ENCODE measurements around the gene PSMD13. TPM values are rescaled to one million over a fixed set of nuclear protein-coding genes. Genes with fewer than 3 reads are reported as not detected.

The PSMD13 gene
- total RNA-seq, 1 experiment from 2014 or later: 92.7 TPM

- Histone ChIP-seq H3K4me2 (ENCODE audit: low read depth, low read length, poor library complexity, severe bottlenecking) (no peak overlapping the region), H3K4me1 (ENCODE audit: low read length) (peaks cover 37% of the 10 kb centered on the region), H4K20me1 (ENCODE audit: insufficient read depth, low read depth, low read length) (no peaks in the 10 kb centered on the region), H3K9me3 (ENCODE audit: low read length) (no peaks in the 10 kb centered on the region), H2AFZ (ENCODE audit: low read length) (no peak overlapping the region), H3K27ac (ENCODE audit: low read length) (no peak overlapping the region), H3K9ac (ENCODE audit: low read length) (no peak overlapping the region), H3K9me2 (replicated peaks; ENCODE audit: insufficient read depth, low read length) (no peaks in the 10 kb centered on the region), H3K36me3 (ENCODE audit: insufficient read depth, low read length) (no peaks in the 10 kb centered on the region), H3K27me3 (ENCODE audit: low read length) (no peaks in the 10 kb centered on the region; the same call in 1 of the 2 replicates), H3K79me2 (ENCODE audit: low read length) (no peaks in the 10 kb centered on the region), H3K4me3 (ENCODE audit: low read length) (no peak overlapping the region)
- DNase-seq: no peak
Measured at GRCh38 chr11:272195-272930, 35.6 kb downstream of the PSMD13 start.

- H3K9ac ChIP-seq (ENCODE audit: low read length): no peak overlapping the region
- no peak overlapping the region for H3K4me3 ChIP-seq (ENCODE audit: low read length)
- no peaks in the 10 kb centered on the region for H3K9me3 ChIP-seq (ENCODE audit: low read length)
- H3K4me1 ChIP-seq (ENCODE audit: low read length): peaks cover 32% of the 10 kb centered on the region
- H4K20me1 ChIP-seq (ENCODE audit: insufficient read depth, low read depth, low read length): no peaks in the 10 kb centered on the region
- DNase-seq: no peak
- no peaks in the 10 kb centered on the region; the same call in 1 of the 2 replicates for H3K27me3 ChIP-seq (ENCODE audit: low read length)
- H3K4me2 ChIP-seq (ENCODE audit: low read depth, low read length, poor library complexity, severe bottlenecking): no peak overlapping the region
- no peaks in the 10 kb centered on the region for H3K79me2 ChIP-seq (ENCODE audit: low read length)
- no peaks in the 10 kb centered on the region for H3K36me3 ChIP-seq (ENCODE audit: insufficient read depth, low read length)
- H3K27ac ChIP-seq (ENCODE audit: low read length): no peak overlapping the region
- no peak overlapping the region for H2AFZ ChIP-seq (ENCODE audit: low read length)
- no peaks in the 10 kb centered on the region for H3K9me2 ChIP-seq (replicated peaks; ENCODE audit: insufficient read depth, low read length)
Measured at GRCh38 chr11:272931-273198, 36.1 kb downstream of the PSMD13 start.

GRCh38 chr11:276219-276618 is 39.4 kb downstream of the PSMD13 start:
- H3K4me3 ChIP-seq (ENCODE audit: low read length): no peak overlapping the region
- H3K27ac ChIP-seq (ENCODE audit: low read length): no peak overlapping the region
- no peaks in the 10 kb centered on the region for H4K20me1 ChIP-seq (ENCODE audit: insufficient read depth, low read depth, low read length)
- no peak overlapping the region for H3K9ac ChIP-seq (ENCODE audit: low read length)
- H3K9me2 ChIP-seq (replicated peaks; ENCODE audit: insufficient read depth, low read length): no peaks in the 10 kb centered on the region
- no peaks in the 10 kb centered on the region; the same call in 1 of the 2 replicates for H3K27me3 ChIP-seq (ENCODE audit: low read length)
- no peaks in the 10 kb centered on the region for H3K9me3 ChIP-seq (ENCODE audit: low read length)
- DNase-seq: no peak
- H3K4me2 ChIP-seq (ENCODE audit: low read depth, low read length, poor library complexity, severe bottlenecking): no peak overlapping the region
- H3K4me1 ChIP-seq (ENCODE audit: low read length): peaks cover 10% of the 10 kb centered on the region
- H3K79me2 ChIP-seq (ENCODE audit: low read length): no peaks in the 10 kb centered on the region
- no peaks in the 10 kb centered on the region for H3K36me3 ChIP-seq (ENCODE audit: insufficient read depth, low read length)
- no peak overlapping the region for H2AFZ ChIP-seq (ENCODE audit: low read length)

GRCh38 chr11:278001-278951 is 41.5 kb downstream of the PSMD13 start, which contains the start of gene NLRP6:
TSS of gene NLRP6 (plus strand) at chr11:278407. CDS start at chr11:278570, 163 bp downstream.
- Histone ChIP-seq H3K9me3 (ENCODE audit: low read length) (no peaks in the 10 kb centered on the region), H3K4me3 (ENCODE audit: low read length) (no peak within 1 kb of the TSS), H4K20me1 (ENCODE audit: insufficient read depth, low read depth, low read length) (no peaks in the 10 kb centered on the region), H3K27ac (ENCODE audit: low read length) (no peak within 1 kb of the TSS), H3K27me3 (ENCODE audit: low read length) (no peaks in the 10 kb centered on the region; the same call in 1 of the 2 replicates), H3K9ac (ENCODE audit: low read length) (no peak within 1 kb of the TSS), H3K79me2 (ENCODE audit: low read length) (no peaks in the 10 kb centered on the region), H3K4me1 (ENCODE audit: low read length) (peaks cover 10% of the 10 kb centered on the region), H3K4me2 (ENCODE audit: low read depth, low read length, poor library complexity, severe bottlenecking) (no peak within 1 kb of the TSS), H3K9me2 (replicated peaks; ENCODE audit: insufficient read depth, low read length) (no peaks in the 10 kb centered on the region), H3K36me3 (ENCODE audit: insufficient read depth, low read length) (no peaks in the 10 kb centered on the region), H2AFZ (ENCODE audit: low read length) (no peak within 1 kb of the TSS)
- DNase-seq: no peak

GRCh38 chr11:279040-279965 is 42.5 kb downstream of the PSMD13 start:
- H3K27ac ChIP-seq (ENCODE audit: low read length): no peak overlapping the region
- H2AFZ ChIP-seq (ENCODE audit: low read length): no peak overlapping the region
- H3K4me1 ChIP-seq (ENCODE audit: low read length): peaks cover 10% of the 10 kb centered on the region
- no peak overlapping the region for H3K4me3 ChIP-seq (ENCODE audit: low read length)
- no peaks in the 10 kb centered on the region; the same call in 1 of the 2 replicates for H3K27me3 ChIP-seq (ENCODE audit: low read length)
- no peaks in the 10 kb centered on the region for H3K9me3 ChIP-seq (ENCODE audit: low read length)
- no peak overlapping the region for H3K9ac ChIP-seq (ENCODE audit: low read length)
- no peaks in the 10 kb centered on the region for H3K79me2 ChIP-seq (ENCODE audit: low read length)
- no peaks in the 10 kb centered on the region for H3K36me3 ChIP-seq (ENCODE audit: insufficient read depth, low read length)
- no peak overlapping the region for H3K4me2 ChIP-seq (ENCODE audit: low read depth, low read length, poor library complexity, severe bottlenecking)
- H3K9me2 ChIP-seq (replicated peaks; ENCODE audit: insufficient read depth, low read length): no peaks in the 10 kb centered on the region
- no peak for DNase-seq
- H4K20me1 ChIP-seq (ENCODE audit: insufficient read depth, low read depth, low read length): no peaks in the 10 kb centered on the region

GRCh38 chr11:279966-280705 is 43.4 kb downstream of the PSMD13 start:
- Histone ChIP-seq H3K4me3 (ENCODE audit: low read length) (no peak overlapping the region), H3K79me2 (ENCODE audit: low read length) (no peaks in the 10 kb centered on the region), H3K4me2 (ENCODE audit: low read depth, low read length, poor library complexity, severe bottlenecking) (no peak overlapping the region), H3K27me3 (ENCODE audit: low read length) (no peaks in the 10 kb centered on the region; the same call in 1 of the 2 replicates), H3K9ac (ENCODE audit: low read length) (no peak overlapping the region), H3K27ac (ENCODE audit: low read length) (no peak overlapping the region), H3K36me3 (ENCODE audit: insufficient read depth, low read length) (no peaks in the 10 kb centered on the region), H3K9me3 (ENCODE audit: low read length) (no peaks in the 10 kb centered on the region), H4K20me1 (ENCODE audit: insufficient read depth, low read depth, low read length) (no peaks in the 10 kb centered on the region), H3K4me1 (ENCODE audit: low read length) (peaks cover 3% of the 10 kb centered on the region), H3K9me2 (replicated peaks; ENCODE audit: insufficient read depth, low read length) (no peaks in the 10 kb centered on the region), H2AFZ (ENCODE audit: low read length) (no peak overlapping the region)
- DNase-seq: no peak

- Histone ChIP-seq H2AFZ (ENCODE audit: low read length) (no peak overlapping the region), H3K9ac (ENCODE audit: low read length) (no peak overlapping the region), H4K20me1 (ENCODE audit: insufficient read depth, low read depth, low read length) (no peaks in the 10 kb centered on the region), H3K79me2 (ENCODE audit: low read length) (no peaks in the 10 kb centered on the region), H3K27me3 (ENCODE audit: low read length) (no peaks in the 10 kb centered on the region; the same call in 1 of the 2 replicates), H3K4me2 (ENCODE audit: low read depth, low read length, poor library complexity, severe bottlenecking) (no peak overlapping the region), H3K36me3 (ENCODE audit: insufficient read depth, low read length) (no peaks in the 10 kb centered on the region), H3K4me3 (ENCODE audit: low read length) (no peak overlapping the region), H3K27ac (ENCODE audit: low read length) (no peak overlapping the region), H3K4me1 (ENCODE audit: low read length) (no peaks in the 10 kb centered on the region), H3K9me3 (ENCODE audit: low read length) (no peaks in the 10 kb centered on the region), H3K9me2 (replicated peaks; ENCODE audit: insufficient read depth, low read length) (no peaks in the 10 kb centered on the region)
- no peak for DNase-seq
Measured at GRCh38 chr11:280706-281485, 44.1 kb downstream of the PSMD13 start.
